ENCODE measurements around the gene KCNMA1.

Gene KCNMA1

GRCh38 chr10:76868098-76868977 is 769.3 kb downstream of the KCNMA1 start:
- ATAC-seq: no peak

- no peak for ATAC-seq
Measured at GRCh38 chr10:76866841-76867586, 770.6 kb downstream of the KCNMA1 start.

GRCh38 chr10:76864922-76865321 is 772.7 kb downstream of the KCNMA1 start:
- ATAC-seq: no peak

GRCh38 chr10:76858721-76859120 is 778.9 kb downstream of the KCNMA1 start:
- no peak for ATAC-seq

- no peak for ATAC-seq
Measured at GRCh38 chr10:76840802-76841201, 796.8 kb downstream of the KCNMA1 start.

- no peak for ATAC-seq
Measured at GRCh38 chr10:76839276-76839675, 798.3 kb downstream of the KCNMA1 start.

GRCh38 chr10:76830218-76830617 is 807.4 kb downstream of the KCNMA1 start:
- ATAC-seq: no peak

GRCh38 chr10:76829724-76830123 is 807.9 kb downstream of the KCNMA1 start:
- ATAC-seq: no peak

Measured in activated CD4-positive, CD25-positive, alpha-beta regulatory T cell treated with anti-CD3 and anti-CD28 coated beads, Interleukin-2, amount 50 U/mL, for 24 hours (primary cell).